NCI-H146 (cell line): ENCODE measurements around the gene PPP3R1.

Experiments
- DNase-seq: peaks from one replicate; lab custom pipeline; 2025; lab: John Stamatoyannopoulos, UW

Gene PPP3R1

DNA sequence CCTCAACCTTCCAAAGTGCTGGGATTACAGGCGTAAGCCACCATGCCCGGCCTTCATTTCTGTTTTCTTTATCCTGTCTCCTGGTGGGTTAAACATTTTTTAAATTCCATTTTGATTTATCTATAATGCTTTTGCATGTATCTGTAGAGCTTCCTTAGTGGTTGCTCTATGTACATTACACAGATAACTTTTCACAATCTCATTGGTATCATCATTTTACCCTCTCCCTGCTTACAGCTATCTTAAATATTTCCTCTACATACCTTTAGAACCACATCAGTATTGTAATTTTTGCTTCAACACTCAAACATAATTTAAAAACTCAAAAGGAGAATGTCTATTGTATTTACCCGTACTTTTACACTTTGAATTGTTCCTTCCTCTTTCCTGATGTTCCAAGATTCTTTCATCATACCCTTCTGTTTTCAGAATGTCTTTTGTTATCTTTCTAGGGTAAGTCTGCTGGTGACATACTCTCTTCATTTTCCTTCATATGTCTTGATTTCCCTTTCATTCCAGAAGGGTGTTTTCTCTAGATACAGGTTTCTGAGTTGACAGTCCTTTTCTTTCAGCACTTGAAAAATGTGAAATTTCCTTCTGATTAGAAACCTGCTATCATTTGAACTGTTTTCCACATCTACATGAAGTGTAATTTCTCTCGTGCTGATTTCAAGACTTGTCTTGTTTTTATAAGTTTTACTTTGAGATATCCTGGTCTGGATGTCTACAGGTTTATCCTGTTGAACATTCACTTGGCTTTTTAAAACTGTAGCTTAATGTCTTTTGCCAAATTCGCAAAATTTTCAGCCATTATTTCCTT, 21.9 kb downstream of the PPP3R1 start:
- no peak for DNase-seq

DNA sequence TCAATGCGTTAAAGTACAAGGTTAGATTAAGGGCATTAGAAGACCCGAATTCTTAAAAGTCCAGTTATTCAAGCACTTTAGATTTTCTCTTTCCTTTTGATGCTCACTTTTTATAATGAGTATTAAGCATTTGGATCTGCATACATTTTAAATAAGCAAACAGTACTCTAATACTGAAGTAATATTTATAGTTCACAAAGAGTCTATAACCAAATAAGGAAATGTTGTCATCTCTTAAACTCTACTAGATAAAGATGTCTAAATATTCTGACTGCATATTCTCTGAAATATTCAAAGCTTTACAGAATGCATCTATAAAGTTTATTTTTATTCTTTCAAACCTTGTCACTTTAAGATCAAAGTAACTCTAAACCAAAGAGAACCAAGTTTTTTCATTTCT, 25.5 kb downstream of the PPP3R1 start:
- DNase-seq, result no peak

- DNase-seq, result peak; percentile 9
Observed at GRCh38 chr2:68225119-68225632, 27.2 kb downstream of the PPP3R1 start.

- no peak for DNase-seq
Observed at GRCh38 chr2:68223419-68223818, 28.9 kb downstream of the PPP3R1 start.

- DNase-seq, result no peak
Observed at GRCh38 chr2:68222287-68222686, 30.0 kb downstream of the PPP3R1 start.

DNA sequence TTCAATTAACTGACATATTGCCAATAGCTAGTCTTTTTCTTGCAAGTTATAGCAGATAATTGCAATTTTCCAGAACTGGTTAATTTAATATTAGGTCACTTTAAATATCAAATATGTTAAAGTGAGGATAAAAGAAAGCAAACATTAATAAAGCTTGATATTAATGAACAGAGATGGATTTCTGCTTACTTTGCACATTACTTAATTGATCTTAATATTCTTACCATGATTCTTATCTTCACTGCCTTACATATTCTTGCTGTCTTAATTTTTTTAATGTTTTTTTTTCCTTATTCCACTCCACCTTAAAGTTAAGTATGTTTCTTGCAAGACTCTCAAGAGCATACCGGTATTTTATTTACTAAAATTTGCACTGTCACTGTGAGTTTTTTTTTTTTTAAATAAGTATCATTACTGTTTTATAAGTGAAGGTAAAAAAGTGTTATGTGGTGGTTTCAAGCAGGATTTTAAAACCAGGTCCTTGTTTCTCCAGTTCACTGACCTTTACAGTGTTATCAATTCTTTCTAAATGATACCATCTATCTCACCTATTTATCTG, 33.9 kb downstream of the PPP3R1 start:
- no peak for DNase-seq

DNA sequence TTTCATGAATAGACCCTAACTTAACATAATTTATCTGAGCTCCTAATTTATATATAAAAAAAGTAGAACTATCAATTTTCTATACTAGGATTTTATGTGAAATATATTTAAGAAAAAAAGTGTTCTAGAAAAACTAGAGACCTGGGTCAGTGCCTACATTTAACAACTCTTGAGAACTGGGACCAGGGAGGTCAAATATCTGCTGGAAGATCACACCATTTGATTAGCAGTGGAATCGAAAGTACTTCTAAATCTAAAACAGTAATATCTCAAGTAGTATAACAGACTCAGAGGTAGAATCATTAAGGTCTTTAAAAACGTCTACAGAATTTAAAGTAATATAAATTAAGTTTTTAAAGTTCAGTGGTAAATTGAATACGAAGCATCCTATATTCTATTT, 34.6 kb downstream of the PPP3R1 start:
- DNase-seq, result no peak

DNA sequence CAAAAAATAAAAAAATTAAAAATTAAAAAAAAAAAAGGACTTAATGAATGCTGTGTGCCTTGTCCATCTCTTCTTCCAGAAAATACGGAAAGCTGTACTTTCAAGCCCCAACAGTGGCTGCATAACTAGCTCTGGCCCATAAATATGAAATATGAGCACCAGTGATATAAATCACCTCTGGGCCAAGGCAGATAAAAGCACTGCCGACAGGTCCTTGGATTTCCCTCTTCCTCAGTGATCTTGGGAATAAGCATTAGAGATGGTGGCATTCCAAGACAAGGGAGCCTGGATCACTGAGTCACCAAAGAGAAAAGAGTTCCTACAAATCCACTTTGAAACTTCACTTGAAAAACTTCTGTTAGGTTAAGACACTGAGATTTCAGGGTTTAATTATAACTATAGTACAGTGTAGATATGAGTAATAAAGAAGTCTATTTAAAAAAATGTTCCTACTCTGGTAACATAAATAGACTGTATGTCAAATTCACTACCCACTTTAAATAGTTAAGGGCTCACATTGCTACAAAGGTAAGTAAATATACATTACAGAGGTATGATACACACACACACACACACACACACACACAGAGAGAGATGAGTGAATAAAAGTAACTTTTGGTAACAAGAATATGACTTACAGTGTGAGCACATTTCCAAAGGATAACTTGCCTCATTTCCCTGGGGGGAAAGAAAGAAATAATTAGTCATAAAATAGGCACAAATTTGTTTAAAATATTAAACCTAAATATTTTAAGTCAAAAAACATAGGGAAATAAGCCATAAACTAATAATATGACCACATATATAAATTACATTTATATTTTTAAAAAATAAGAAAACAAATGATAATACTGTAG, 35.6 kb downstream of the PPP3R1 start:
- no peak for DNase-seq

- no peak for DNase-seq
Observed at GRCh38 chr2:68214381-68214780, 38.0 kb downstream of the PPP3R1 start.

- no peak for DNase-seq
Observed at GRCh38 chr2:68206793-68207192, 45.5 kb downstream of the PPP3R1 start.

- DNase-seq, result no peak
Observed at GRCh38 chr2:68203587-68203986, 48.7 kb downstream of the PPP3R1 start.

DNA sequence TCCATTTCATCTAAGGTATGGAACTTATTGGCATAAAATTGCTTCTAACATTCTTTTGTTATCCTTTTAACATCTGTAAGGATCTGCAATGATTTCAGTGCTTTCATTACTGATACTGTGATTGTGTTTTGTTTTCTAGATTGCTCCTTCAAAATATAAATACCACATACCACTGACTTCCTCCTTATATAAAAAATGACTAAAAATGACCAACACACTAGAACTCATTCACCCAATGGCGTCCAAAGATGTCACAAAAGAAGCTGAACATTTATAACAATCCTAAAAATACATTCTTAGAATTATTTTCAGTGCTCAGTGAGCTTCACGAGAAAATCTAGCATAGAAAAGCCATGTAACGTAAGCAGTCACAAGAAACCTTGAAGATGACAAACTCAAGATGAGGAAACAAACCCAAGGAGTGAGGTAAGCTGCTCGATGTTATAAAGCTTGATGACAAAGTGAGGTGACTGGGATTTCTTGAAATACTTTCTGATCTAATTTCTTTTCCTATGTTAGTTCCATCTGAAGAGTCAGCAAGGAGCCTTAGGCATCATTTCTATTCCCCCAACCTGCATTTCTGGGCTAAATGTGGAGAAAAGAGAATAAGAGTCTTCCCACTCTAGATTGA, 52.1 kb downstream of the PPP3R1 start:
- DNase-seq, result no peak

DNA sequence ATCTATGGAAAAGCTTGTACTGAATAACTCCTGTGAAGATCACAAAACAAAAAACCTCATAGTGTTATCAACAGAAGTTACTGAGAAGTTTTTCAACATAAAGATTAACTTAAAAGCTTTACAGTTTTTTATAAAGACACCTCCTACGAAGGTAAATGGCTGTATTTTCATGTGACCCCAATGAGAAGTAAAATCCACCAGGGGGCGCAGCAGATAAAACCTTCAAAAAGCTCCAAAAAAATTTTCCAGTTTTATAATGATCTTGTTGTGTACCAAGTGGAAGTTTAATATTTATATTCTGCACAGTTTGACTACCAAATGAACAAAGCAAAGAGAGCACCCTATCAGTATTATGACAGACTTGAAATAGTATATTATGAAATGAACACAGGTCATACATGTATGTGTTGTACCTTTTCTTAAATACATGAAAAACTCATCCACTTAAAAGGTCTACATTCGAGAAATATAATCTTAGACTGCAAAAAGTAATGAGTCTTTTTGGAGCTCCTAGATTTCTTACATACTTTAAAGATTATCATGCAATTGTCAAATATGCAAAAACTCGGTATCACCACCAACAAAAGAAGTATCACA, 56.1 kb downstream of the PPP3R1 start:
- peak; percentile 56 for DNase-seq

- no peak for DNase-seq
Observed at GRCh38 chr2:68195096-68195495, 57.2 kb downstream of the PPP3R1 start.

DNA sequence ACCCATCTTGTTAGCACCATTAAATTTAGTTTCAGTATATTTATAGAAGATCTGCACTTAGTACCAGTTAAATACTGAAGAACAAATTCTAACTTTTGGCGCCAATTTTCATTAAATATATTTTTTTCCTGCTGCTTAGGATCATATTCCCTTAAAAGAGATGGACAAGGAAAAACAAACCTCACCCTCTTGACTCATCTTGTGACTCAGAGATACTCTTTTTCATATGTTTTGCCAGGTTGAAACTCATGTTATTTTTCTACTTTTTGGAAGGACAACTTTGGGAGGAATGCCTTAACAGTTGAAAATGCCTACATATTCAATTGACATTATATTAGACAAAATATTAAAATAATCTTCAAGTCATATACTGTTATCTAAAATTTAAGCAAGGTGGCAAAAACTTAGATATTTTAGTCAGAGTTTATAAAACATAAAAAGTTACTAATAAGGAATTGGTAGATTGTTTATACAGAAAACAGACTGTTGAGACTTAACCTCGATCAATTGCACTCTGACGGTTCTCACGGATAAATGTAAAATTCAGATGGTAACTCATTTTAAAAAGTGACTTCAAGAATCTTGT, 58.5 kb downstream of the PPP3R1 start:
- no peak for DNase-seq

- no peak for DNase-seq
Observed at GRCh38 chr2:68193144-68193543, 59.2 kb downstream of the PPP3R1 start.

DNA sequence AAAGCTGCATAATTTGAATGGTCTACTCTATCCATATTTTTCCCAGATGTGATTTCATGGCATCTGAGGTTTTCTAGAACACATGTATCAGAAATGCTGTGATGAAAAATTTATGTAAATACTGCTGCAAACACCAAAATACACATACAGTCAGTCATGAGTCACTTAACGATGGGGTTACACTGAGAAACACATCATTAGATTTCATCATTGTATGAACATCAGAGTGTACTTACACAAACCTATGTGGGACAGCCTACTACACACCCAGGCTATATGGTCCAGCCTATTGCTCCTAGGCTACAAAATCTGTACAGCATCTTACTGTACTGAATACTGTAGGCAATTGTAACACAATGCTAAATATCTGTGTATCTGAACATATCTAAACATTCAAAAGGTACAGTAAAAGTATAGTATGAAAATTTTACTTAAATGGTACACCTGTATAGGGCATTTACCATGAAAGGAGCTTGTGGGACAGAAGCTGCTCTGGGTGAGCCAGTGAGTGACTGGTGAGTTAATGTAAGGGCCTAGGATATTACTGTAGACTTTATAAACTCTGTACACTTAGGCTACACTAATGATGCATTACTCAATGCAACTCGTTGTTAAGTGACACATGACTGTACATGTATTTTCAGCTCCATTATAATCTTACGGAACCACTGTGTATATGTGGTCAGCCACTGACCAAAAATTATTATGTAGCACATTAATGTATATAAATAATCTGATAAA, 61.2 kb downstream of the PPP3R1 start:
- DNase-seq, result no peak

- no peak for DNase-seq
Observed at GRCh38 chr2:68189991-68190784, 62.1 kb downstream of the PPP3R1 start.

- no peak for DNase-seq
Observed at GRCh38 chr2:68188831-68189230, 63.5 kb downstream of the PPP3R1 start.

DNA sequence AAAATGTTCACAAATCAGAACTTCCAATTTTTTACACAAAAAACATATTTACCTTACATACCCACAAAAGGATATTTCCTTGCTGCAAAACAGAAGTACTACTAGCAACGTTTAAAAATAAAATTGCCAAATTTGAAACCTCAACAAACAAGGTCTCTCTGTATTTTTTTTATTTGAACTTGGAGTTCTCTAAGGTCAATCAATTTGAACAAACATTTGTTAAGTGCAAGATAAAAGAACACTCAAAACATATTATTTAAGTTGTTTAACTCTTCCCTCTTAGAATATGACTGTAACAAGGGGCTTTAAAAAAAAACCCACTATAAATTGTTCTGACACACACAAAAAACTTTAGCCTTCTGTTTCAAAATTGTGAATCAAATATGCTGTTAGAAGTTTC, 65.0 kb downstream of the PPP3R1 start:
- no peak for DNase-seq
